ENCODE data around the gene ZNF469. TPM values are rescaled to one million over a fixed set of nuclear protein-coding genes. Genes with fewer than 3 reads are reported as not detected.

Gene ZNF469
- total and polyA plus RNA-seq, 2 of the 13 experiments (the other 11 are each of a cell fraction or from before 2014, with no cell fraction given) = not detected

DNA sequence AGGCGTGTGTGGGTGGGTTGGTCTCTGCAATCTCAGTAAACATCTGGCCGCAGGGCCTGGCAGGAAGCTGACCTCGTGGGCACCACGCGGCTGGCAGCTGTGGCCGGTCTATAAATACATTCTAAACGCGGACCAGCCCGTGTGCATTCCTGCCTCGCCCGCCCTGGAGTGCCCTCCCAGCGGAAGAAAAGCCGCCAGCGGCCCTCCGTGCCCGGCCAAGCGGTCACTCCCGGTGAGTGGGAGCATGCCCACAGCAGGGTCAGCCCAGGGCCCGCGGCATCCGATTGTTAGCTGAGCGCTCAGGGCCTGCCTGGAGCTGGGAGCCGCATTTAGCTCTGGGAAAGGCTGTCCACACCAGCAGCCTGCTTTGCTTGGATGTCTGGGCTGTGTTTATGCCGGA lies 10.3 kb downstream of the ZNF469 start:
- Histone ChIP-seq H3K4me3 (replicated peaks in 1 of 3; ENCODE audit: insufficient read depth in 1 of 3, low read depth in 2 of 3, low read length in 3 of 3) (no peak overlapping the region), H3K27ac (ENCODE audit: extremely low read length, insufficient read depth, low read length) (no peak overlapping the region), H3K4me2 (ENCODE audit: low read depth, low read length) (no peak overlapping the region), H3K9ac (ENCODE audit: insufficient read depth, low read depth, low read length) (no peak overlapping the region), H3K4me1 (ENCODE audit: insufficient read depth, low read length) (peaks cover 9% of the 10 kb centered on the region), H3K36me3 (replicated peaks in 1 of 2; ENCODE audit: control insufficient read depth in 1 of 2, insufficient read depth in 2 of 2, low read length in 2 of 2) (no peaks in the 10 kb centered on the region), H4K20me1 (ENCODE audit: insufficient read depth, low read length) (no peaks in the 10 kb centered on the region), H3K9me3 (ENCODE audit: low read length) (no peaks in the 10 kb centered on the region), H3K79me2 (ENCODE audit: insufficient read depth, low read length) (no peaks in the 10 kb centered on the region), H3K27me3 (ENCODE audit: control insufficient read depth in 1 of 2, insufficient read depth in 2 of 2, low read length in 2 of 2) (peaks cover 49 to 96% of the 10 kb centered on the region in 2 experiments), H2AFZ (ENCODE audit: low read length) (no peak overlapping the region)
- in situ Hi-C loops (cut with HindIII; ENCODE audit: extremely low pct_ligation_motif_present, low pct_unique_long_range_greater_than_20kb) = no loop called here
- FAIRE-seq (no peak), ATAC-seq (no peak), DNase-seq (ENCODE audit: low spot score) (no peak)
- WGBS (ENCODE audit: low lambda C conversion rate) = 26% methylated on average over 14 of the region's 24 CpGs
- POLR2A ChIA-PET = no interaction called here
- CTCF ChIA-PET (ENCODE audit: low intra/inter-chr PET ratio, low total read pairs) = no interaction called here
- TF ChIP-seq MTF2 (CRISPR knock-in tag; IDR thresholded peaks at IDR 0.05; ENCODE audit: borderline replicate concordance) = peak; percentile 31; the same call in 1 of the 2 replicates
- TF ChIP-seq, protein P1, sequence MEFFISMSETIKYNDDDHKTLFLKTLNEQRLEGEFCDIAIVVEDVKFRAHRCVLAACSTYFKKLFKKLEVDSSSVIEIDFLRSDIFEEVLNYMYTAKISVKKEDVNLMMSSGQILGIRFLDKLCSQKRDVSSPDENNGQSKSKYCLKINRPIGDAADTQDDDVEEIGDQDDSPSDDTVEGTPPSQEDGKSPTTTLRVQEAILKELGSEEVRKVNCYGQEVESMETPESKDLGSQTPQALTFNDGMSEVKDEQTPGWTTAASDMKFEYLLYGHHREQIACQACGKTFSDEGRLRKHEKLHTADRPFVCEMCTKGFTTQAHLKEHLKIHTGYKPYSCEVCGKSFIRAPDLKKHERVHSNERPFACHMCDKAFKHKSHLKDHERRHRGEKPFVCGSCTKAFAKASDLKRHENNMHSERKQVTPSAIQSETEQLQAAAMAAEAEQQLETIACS (CRISPR knock-in tag; IDR thresholded peaks at IDR 0.05) = no peak
- intact Hi-C loops (cut with micrococcal nuclease; ENCODE audit: unreplicated experiment) = no loop called here
- no TSS peak for BruUV-seq (replicated peaks)

DNA sequence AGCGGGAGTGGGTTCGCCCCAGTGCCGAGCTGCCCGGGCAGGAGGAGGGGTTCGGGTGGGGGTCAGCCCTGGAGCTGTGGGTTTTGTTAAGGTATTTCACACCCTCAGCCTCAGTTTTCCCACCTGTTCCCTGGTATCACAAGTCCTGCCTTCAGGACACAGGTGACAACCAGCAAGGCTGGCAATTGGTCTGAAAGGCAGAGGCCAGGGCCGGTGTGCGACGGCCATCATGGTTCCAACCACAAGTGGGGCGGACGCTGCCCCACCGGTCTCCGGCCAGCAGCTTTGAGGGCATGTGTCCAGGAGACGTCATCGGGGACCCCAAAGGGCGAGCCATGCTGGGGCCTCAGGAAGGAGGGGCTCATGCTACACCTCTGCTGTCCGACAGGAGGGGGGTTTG lies 10.8 kb downstream of the ZNF469 start:
- Histone ChIP-seq H4K20me1 (ENCODE audit: insufficient read depth, low read length) (no peaks in the 10 kb centered on the region), H3K4me2 (ENCODE audit: low read depth, low read length) (no peak overlapping the region), H3K9me3 (ENCODE audit: low read length) (no peaks in the 10 kb centered on the region), H3K36me3 (replicated peaks in 1 of 2; ENCODE audit: control insufficient read depth in 1 of 2, insufficient read depth in 2 of 2, low read length in 2 of 2) (no peaks in the 10 kb centered on the region), H3K27me3 (ENCODE audit: control insufficient read depth in 1 of 2, insufficient read depth in 2 of 2, low read length in 2 of 2) (peaks cover 44 to 96% of the 10 kb centered on the region in 2 experiments), H3K79me2 (ENCODE audit: insufficient read depth, low read length) (no peaks in the 10 kb centered on the region), H3K9ac (ENCODE audit: insufficient read depth, low read depth, low read length) (no peak overlapping the region), H3K27ac (ENCODE audit: extremely low read length, insufficient read depth, low read length) (no peak overlapping the region), H3K4me3 (replicated peaks in 1 of 3; ENCODE audit: insufficient read depth in 1 of 3, low read depth in 2 of 3, low read length in 3 of 3) (no peak overlapping the region), H2AFZ (ENCODE audit: low read length) (no peak overlapping the region), H3K4me1 (ENCODE audit: insufficient read depth, low read length) (peaks cover 11% of the 10 kb centered on the region)
- TF ChIP-seq RBFOX2 (IDR thresholded peaks at IDR 0.05; ENCODE audit: low read depth, low read length) (no peak), PITX1 (CRISPR knock-in tag; IDR thresholded peaks at IDR 0.05) (no peak)
- 55% methylated on average over 9 of the region's 16 CpGs for WGBS (ENCODE audit: low lambda C conversion rate)
- FAIRE-seq (no peak), DNase-seq (ENCODE audit: low spot score) (no peak), ATAC-seq (no peak)
- CTCF ChIA-PET (ENCODE audit: low intra/inter-chr PET ratio, low total read pairs) = no interaction called here
- POLR2A ChIA-PET = no interaction called here
- no TSS peak for BruUV-seq (replicated peaks)
- in situ Hi-C loops (cut with HindIII; ENCODE audit: extremely low pct_ligation_motif_present, low pct_unique_long_range_greater_than_20kb) (no loop called here), intact Hi-C loops (cut with micrococcal nuclease; ENCODE audit: unreplicated experiment) (no loop called here)
